Measurements from ENCODE around the gene ATP8A2. TPM values are rescaled to one million over a fixed set of nuclear protein-coding genes. Genes with fewer than 3 reads are reported as not detected.

Gene ATP8A2
- total RNA-seq, 1 experiment from 2014 or later: not detected

DNA sequence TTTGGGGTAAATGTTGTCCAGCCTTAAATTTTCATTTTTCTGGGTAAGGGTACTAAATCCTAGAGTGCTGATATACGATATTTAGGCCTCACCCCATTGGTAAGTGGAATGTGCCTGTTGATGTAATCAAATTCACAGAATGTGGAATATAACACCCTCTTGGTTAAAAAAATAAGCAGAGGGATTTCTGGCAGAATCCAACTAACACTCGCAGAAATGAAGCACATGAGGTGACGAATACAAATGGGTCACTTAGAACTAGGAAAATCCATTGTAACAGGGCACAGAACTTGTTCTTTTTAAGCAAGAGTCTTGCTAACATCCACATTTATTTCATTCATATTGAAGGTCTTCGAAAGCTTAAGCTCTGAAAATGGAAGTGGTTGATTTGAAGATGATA is 359.8 kb downstream of the ATP8A2 start:
- no TSS peak for BruUV-seq (replicated peaks)
- Histone ChIP-seq H3K9me3 (ENCODE audit: insufficient read depth, low read depth) (no peaks in the 10 kb centered on the region), H3K27me3 (ENCODE audit: insufficient read depth, low read depth) (peaks cover 39% of the 10 kb centered on the region), H3K4me3 (no peak overlapping the region), H3K79me2 (ENCODE audit: low read depth) (no peaks in the 10 kb centered on the region), H3F3A (ENCODE audit: insufficient read depth, low read depth) (no peaks in the 10 kb centered on the region), H3K4me1 (replicated peaks; ENCODE audit: insufficient read depth) (no peaks in the 10 kb centered on the region), H3K9me2 (ENCODE audit: insufficient read depth) (no peaks in the 10 kb centered on the region), H3K27ac (no peak overlapping the region), H3K4me2 (no peak overlapping the region), H3K36me3 (ENCODE audit: low read depth) (no peaks in the 10 kb centered on the region), H2AFZ (no peak overlapping the region), H4K20me1 (ENCODE audit: insufficient read depth) (no peaks in the 10 kb centered on the region)
- TF ChIP-seq, protein P1, sequence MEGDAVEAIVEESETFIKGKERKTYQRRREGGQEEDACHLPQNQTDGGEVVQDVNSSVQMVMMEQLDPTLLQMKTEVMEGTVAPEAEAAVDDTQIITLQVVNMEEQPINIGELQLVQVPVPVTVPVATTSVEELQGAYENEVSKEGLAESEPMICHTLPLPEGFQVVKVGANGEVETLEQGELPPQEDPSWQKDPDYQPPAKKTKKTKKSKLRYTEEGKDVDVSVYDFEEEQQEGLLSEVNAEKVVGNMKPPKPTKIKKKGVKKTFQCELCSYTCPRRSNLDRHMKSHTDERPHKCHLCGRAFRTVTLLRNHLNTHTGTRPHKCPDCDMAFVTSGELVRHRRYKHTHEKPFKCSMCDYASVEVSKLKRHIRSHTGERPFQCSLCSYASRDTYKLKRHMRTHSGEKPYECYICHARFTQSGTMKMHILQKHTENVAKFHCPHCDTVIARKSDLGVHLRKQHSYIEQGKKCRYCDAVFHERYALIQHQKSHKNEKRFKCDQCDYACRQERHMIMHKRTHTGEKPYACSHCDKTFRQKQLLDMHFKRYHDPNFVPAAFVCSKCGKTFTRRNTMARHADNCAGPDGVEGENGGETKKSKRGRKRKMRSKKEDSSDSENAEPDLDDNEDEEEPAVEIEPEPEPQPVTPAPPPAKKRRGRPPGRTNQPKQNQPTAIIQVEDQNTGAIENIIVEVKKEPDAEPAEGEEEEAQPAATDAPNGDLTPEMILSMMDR (conservative IDR thresholded peaks at IDR 0.05): no peak
- no peak for TF ChIP-seq EZH2 (IDR thresholded peaks at IDR 0.05; ENCODE audit: low read depth)
- no peak for DNase-seq
- ChIA-PET CTCF (no interaction called here), POLR2A (ENCODE audit: unreplicated experiment) (no interaction called here)
- intact Hi-C loops (cut with micrococcal nuclease; ENCODE audit: unreplicated experiment): no loop called here

DNA sequence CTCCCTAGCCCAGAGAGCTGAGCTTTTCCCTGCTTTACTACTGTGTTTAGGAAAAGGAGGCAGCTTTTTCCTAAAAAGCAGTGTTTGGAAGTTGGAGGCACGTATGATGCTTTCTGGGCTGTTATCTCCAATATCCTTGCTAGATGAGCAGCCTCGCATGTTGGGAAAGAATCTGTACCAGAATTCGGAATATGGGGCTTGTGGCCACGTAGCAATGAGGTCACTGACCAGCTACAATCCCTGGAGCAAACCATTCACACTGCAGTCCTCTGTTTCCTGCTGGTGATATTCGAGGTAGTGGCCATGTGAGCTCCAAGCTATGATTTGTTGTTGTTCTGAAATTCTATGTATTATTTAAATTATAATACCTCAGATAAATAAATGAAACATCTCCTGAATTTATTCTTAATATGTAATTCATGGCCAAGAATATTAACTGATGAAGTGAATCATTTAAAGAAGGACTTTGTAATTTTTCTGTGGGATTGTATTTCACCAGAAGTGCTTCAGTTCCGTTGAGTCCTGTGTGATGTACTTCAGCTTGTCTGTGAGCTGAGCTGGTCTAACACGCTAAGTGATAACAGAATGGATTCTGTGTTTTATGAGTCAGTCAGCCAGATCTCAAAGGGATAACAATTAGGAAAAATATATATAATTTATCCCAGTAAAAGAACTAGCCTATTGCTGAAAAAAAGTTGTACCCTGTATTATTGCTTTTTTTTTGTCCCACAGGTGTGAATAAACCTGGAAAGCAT is 360.5 kb downstream of the ATP8A2 start:
- no peaks in the 10 kb centered on the region for H3K79me2 ChIP-seq (ENCODE audit: low read depth)
- H3K27ac ChIP-seq: no peak overlapping the region
- BruUV-seq (replicated peaks): no TSS peak
- no peaks in the 10 kb centered on the region for H3K4me1 ChIP-seq (replicated peaks; ENCODE audit: insufficient read depth)
- H3K9me3 ChIP-seq (ENCODE audit: insufficient read depth, low read depth): no peaks in the 10 kb centered on the region
- H3F3A ChIP-seq (ENCODE audit: insufficient read depth, low read depth): no peaks in the 10 kb centered on the region
- peaks cover 37% of the 10 kb centered on the region for H3K27me3 ChIP-seq (ENCODE audit: insufficient read depth, low read depth)
- no peaks in the 10 kb centered on the region for H4K20me1 ChIP-seq (ENCODE audit: insufficient read depth)
- H3K9me2 ChIP-seq (ENCODE audit: insufficient read depth): no peaks in the 10 kb centered on the region
- no peak for DNase-seq
- CTCF ChIA-PET: no interaction called here
- no peak overlapping the region for H3K4me2 ChIP-seq
- no peak overlapping the region for H2AFZ ChIP-seq
- H3K36me3 ChIP-seq (ENCODE audit: low read depth): no peaks in the 10 kb centered on the region
- POLR2A ChIA-PET (ENCODE audit: unreplicated experiment): no interaction called here
- TF ChIP-seq EZH2 (IDR thresholded peaks at IDR 0.05; ENCODE audit: low read depth): no peak
- TF ChIP-seq, protein P1 (conservative IDR thresholded peaks at IDR 0.05): no peak
- H3K4me3 ChIP-seq: no peak overlapping the region
- intact Hi-C loops (cut with micrococcal nuclease; ENCODE audit: unreplicated experiment): no loop called here

DNA sequence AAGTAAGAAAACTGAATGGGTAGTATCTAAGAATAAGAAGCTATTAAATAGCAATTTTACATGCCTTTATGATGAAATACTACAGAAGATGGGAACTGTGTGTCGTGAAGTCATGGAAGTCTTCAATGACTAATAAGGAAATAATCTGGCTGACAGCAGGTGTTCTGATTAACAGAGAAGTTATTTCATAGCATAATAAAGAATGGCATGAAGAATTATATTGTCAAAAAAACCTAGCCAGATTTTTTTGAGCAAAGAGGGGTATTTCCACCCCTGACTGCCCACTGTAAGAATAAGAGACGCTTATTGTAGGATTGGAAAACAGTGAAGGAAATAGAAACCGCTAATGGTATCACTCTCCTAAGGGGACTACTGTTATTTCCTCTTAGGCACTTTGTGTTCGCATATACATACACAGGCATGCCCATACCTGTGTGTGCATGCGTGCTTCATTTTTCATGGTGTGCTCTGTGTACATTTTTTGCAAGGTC is 361.3 kb downstream of the ATP8A2 start:
- POLR2A ChIA-PET (ENCODE audit: unreplicated experiment): no interaction called here

More for the DNA sequence above, 361.3 kb downstream of the ATP8A2 start:
- TF ChIP-seq EZH2 (IDR thresholded peaks at IDR 0.05; ENCODE audit: low read depth): no peak
- TF ChIP-seq, protein P1 (conservative IDR thresholded peaks at IDR 0.05): no peak
- Histone ChIP-seq H3K27me3 (ENCODE audit: insufficient read depth, low read depth) (peaks cover 31% of the 10 kb centered on the region), H3K4me1 (replicated peaks; ENCODE audit: insufficient read depth) (no peaks in the 10 kb centered on the region), H3F3A (ENCODE audit: insufficient read depth, low read depth) (no peaks in the 10 kb centered on the region), H2AFZ (no peak overlapping the region), H3K9me3 (ENCODE audit: insufficient read depth, low read depth) (no peaks in the 10 kb centered on the region), H3K4me3 (no peak overlapping the region), H3K27ac (no peak overlapping the region), H3K9me2 (ENCODE audit: insufficient read depth) (no peaks in the 10 kb centered on the region), H3K4me2 (no peak overlapping the region), H4K20me1 (ENCODE audit: insufficient read depth) (no peaks in the 10 kb centered on the region), H3K79me2 (ENCODE audit: low read depth) (no peaks in the 10 kb centered on the region), H3K36me3 (ENCODE audit: low read depth) (no peaks in the 10 kb centered on the region)
- DNase-seq: peak in 1 of 2 experiments; percentile 58
- no TSS peak for BruUV-seq (replicated peaks)
- intact Hi-C loops (cut with micrococcal nuclease; ENCODE audit: unreplicated experiment): no loop called here
- CTCF ChIA-PET: no interaction called here
